Renal pelvis (tissue), 4 donors: ENCODE results near the gene KLRF2. TPM values are rescaled to one million over a fixed set of nuclear protein-coding genes. Genes with fewer than 3 reads are reported as not detected.

Source experiments
- DNase-seq: peaks from one replicate; pipeline ENCODE4 v3.0.0-alpha.2; 2013
- polyA plus RNA-seq, 3 donors: library from polyadenylated mRNA; unstranded; fragments of 120-200 nt; gene quantifications; one replicate each; pipeline ENCODE4 v1.2.1, GENCODE V29; 2013; ENCODE audit not compliant: insufficient read length in 3 of 3

KLRF2 gene
- polyA plus RNA-seq, 3 donors: not detected

DNA sequence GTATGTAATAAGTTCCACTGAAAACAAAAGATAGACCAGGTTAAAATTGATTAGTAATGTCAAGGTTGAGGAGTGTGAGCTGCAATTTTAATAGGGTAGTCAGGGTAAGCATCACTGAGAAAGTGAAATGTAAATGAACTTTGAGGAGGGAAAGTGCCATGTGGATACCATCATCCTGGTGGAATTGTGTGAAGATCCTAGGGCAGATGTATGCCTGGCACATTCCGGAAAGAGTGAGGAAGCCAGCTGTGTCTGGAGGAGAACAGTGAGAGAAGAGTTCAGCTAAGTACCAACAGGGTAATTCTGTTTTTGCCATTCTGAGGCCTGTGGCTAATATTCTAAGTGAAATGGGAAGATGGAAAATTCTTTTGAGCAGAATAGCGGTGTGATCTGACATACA, 53.7 kb downstream of the KLRF2 start:
- no peak for DNase-seq

DNA sequence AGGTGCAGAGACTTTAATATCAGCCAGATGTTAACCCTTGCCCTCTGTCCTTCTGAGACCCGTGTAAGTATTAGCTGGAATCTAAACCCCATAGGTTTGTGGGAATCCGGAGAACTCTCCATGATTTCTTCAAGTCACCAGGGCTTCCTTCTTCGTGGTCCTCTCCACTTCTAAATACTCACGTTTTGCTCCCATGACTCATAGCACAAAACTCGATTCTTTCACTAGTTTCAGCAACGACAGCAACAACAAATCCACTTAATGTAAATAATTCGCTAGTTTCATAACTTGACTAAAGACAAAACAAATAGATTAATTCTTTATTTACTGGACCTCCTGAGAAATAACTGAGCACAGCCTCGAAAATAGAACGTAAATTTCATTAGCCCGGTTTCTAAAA, 55.3 kb downstream of the KLRF2 start:
- no peak for DNase-seq

DNA sequence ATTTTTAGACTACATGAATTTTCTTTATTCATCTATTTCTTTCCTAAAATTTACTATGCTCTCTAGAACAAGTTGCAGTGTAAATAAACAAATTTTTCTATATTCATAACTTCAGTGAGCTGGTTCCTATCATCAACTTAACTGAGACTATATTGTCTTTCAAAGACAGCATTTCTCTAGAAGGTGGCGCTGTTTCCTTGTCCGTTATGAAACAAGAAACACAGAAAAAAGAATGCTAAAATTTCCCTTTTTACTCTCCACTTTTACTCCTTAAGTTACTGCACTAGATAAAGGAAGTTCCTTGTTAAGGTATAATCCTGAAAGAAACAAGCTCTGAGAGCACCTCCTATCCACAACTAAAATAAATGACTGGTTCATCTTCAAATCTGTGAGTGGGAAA, 59.1 kb downstream of the KLRF2 start:
- DNase-seq: no peak

DNA sequence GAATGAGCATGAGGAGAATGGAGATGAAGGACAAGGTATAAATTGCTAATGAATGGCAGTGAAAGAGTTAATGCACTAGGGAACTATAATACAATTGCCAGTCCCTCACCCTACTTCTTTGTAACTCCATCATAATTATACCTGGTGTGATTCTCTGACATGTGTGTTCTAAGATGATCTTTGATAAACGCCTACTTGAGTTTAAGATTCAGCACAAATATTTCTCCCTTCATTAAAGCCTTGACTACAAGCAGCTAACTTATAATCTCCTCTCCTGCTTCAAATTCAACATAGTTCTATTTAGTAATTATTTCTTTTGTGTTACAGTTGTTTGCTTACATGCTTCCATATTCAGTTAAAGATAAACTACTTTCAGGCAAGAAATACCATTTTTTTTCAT, 60.5 kb downstream of the KLRF2 start:
- DNase-seq: no peak

GRCh38 chr12:9943240-9943639, 62.0 kb downstream of the KLRF2 start:
- no peak for DNase-seq

GRCh38 chr12:9944391-9944790, 63.1 kb downstream of the KLRF2 start:
- no peak for DNase-seq

Other genes with a start within 250 kb of the KLRF2 start
- gene CLEC2D, start 211.8 kb upstream of the KLRF2 start, polyA plus RNA-seq: 10 to 100 TPM; 11.5 to 29.8 (median 21.4) TPM
- gene CLECL1, start 148.4 kb upstream of the KLRF2 start, polyA plus RNA-seq: under 1 TPM in 2 of 3 donors, not detected in 1; 0.21 to 0.22 TPM
- gene CD69, start 120.6 kb upstream of the KLRF2 start, polyA plus RNA-seq: 1 to 10 TPM; 1.3 to 1.7 (median 1.6) TPM
- 1 to 10 TPM in 1 of 3 donors, under 1 TPM in 2; 0.11 to 1.1 (median 0.84) TPM for gene KLRF1, start 54.0 kb upstream of the KLRF2 start, polyA plus RNA-seq
- 1 to 10 TPM; 1.7 to 3.9 (median 2.3) TPM for gene CLEC2B, start 12.1 kb upstream of the KLRF2 start, polyA plus RNA-seq
- gene CLEC2A, start 50.9 kb downstream of the KLRF2 start, polyA plus RNA-seq: not detected
- 1 to 10 TPM in 1 of 3 donors, under 1 TPM in 2; 0.55 to 2.2 (median 0.96) TPM for gene CLEC12A, start 89.9 kb downstream of the KLRF2 start, polyA plus RNA-seq
- gene CLEC1B, start 117.6 kb downstream of the KLRF2 start, polyA plus RNA-seq: 1 to 10 TPM in 2 of 3 donors, under 1 TPM in 1; 0.86 to 1.6 (median 1.2) TPM
- under 1 TPM in 1 of 3 donors, not detected in 2; 0.10 TPM for gene CLEC12B, start 129.1 kb downstream of the KLRF2 start, polyA plus RNA-seq
- under 1 TPM in 2 of 3 donors, not detected in 1; 0.26 to 0.31 TPM for gene CLEC9A, start 149.2 kb downstream of the KLRF2 start, polyA plus RNA-seq
- gene CLEC1A, start 217.5 kb downstream of the KLRF2 start, polyA plus RNA-seq: 1 to 10 TPM; 2.5 to 4.2 (median 3.4) TPM
- 1 to 10 TPM; 1.1 to 2.1 (median 1.9) TPM for gene CLEC7A, start 248.7 kb downstream of the KLRF2 start, polyA plus RNA-seq